Measurements from ENCODE around the gene PPP3CA. TPM values are rescaled to one million over a fixed set of nuclear protein-coding genes. Genes with fewer than 3 reads are reported as not detected.

The PPP3CA gene
- total RNA-seq, 1 donor: 64.4 TPM

DNA sequence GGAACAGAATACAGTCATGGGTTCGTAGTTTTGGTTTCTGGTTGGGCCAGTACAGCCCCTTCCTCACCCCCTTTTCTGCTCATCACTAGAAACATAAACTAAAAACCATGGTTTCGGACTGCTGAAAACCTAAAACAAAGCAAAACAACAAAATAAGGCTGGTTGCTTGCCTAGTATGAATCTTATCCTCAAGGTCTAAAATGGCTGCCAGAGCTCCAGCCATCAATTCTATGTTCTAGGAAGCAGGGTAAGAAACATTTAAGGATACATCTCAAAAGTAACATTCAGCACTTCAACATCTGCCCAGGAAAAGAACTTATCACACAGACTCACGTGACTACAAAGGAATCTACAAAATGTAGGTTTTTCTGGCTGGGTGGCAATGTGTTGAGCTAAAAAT lies 31.5 kb downstream of the PPP3CA start:
- no peak for DNase-seq (ENCODE audit: low read depth)
- no peak for TF ChIP-seq CTCF (IDR thresholded peaks at IDR 0.05; ENCODE audit: insufficient read depth, low read length)
- H3K4me3 ChIP-seq (ENCODE audit: low read depth, low read length): no peak overlapping the region

GRCh38 chr4:101315041-101315440 lies 32.3 kb downstream of the PPP3CA start:
- H3K4me3 ChIP-seq (ENCODE audit: low read depth, low read length): no peak overlapping the region
- no peak for DNase-seq (ENCODE audit: low read depth)
- TF ChIP-seq CTCF (IDR thresholded peaks at IDR 0.05; ENCODE audit: insufficient read depth, low read length): no peak

DNA sequence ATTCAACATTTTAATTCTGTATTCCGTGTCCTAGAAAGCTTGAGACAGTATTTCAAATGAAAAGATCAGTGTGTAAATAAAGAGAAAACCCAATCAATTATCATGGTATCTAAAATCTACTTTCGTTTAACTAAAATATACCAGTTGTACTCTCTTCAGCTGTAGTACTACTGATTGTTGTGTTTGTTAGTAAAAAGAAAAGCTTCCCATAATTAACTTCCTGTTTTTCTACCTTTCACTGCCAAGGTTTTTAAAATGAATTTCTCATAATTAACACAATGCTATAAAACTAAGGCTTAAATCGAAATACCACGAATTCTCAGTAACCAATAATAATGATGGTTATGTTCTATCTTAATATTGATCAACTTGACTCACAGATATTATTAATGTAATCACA lies 37.4 kb downstream of the PPP3CA start:
- no peak for DNase-seq (ENCODE audit: low read depth)
- no peak overlapping the region for H3K4me3 ChIP-seq (ENCODE audit: low read depth, low read length)
- TF ChIP-seq CTCF (IDR thresholded peaks at IDR 0.05; ENCODE audit: insufficient read depth, low read length): no peak

DNA sequence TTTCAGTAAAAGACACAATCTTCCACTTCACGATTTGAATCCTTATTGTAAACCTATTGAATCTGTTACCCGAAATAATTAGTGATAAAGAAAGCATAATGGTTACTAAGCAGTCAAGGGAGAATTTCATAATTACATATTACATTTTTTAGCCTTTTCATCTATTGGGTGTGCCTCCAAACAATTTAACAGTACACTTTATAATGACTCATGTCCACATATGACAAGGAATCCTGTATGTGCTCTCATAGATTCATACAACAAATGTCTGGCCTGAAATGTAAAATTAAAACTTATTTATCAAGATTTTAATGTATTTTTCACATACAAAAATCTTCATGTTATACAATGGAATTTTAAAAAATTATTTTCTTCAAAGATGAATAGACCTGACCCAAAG lies 39.4 kb downstream of the PPP3CA start:
- no peak overlapping the region for H3K4me3 ChIP-seq (ENCODE audit: low read depth, low read length)
- TF ChIP-seq CTCF (IDR thresholded peaks at IDR 0.05; ENCODE audit: insufficient read depth, low read length): no peak
- DNase-seq (ENCODE audit: low read depth): peak; percentile 16

DNA sequence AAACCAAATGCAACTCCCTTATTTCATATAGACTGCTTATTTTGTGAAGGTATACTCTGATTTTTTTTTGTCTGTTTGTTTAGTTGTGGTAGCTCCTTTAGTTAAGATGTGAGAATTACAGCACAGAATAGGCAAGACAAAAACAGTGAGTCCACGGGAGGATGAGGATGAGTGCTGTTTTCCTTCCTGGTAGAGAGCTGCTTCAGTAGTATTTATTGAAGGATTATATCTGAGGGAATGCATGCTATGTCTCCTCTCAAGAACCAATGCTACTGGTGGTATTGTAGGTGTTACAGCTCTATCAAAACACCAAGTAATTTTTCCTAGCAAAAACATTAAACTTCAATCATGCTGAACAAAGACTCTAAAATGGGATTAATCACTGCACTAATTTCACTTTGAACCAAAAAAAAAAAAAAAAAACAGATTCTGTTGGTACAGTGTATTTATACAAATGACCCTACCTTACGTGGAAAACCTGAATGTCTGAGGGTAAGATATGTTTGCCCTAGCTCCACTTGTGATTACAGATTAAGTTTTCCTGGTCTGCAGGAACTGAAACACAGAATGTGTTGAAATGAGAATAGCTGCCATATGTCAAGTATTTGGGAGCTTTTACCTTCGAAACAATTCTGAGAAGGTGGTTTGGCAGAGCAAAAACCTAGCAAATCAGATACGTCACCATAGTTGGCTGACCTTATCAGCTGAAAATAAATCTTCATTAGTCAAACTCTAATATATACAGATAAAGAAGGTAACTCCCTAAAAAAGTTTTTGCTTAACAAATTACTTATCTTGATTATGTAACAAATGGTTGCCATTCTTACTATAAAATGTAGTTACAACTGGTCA lies 40.3 kb downstream of the PPP3CA start:
- TF ChIP-seq CTCF (IDR thresholded peaks at IDR 0.05; ENCODE audit: insufficient read depth, low read length): no peak
- no peak overlapping the region for H3K4me3 ChIP-seq (ENCODE audit: low read depth, low read length)
- DNase-seq (ENCODE audit: low read depth): peak; percentile 74

DNA sequence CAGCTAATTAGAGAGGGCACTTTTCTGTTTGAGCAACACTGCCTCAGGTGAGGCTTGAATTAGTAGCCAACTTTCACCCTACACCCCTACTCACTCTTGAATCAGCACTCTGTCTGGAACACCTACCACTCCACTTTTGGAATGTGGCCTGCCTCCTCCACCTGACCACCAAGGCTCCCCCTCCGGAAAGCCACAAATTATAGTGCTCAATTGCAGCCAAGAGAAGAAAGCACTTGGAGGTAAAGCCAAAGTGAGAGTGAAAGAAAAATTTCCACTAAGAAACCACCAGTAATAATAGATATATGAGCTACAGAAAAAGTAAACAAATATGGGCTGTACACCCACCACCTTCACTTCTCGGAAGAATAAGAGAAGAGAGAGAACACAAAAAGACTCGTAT lies 41.1 kb downstream of the PPP3CA start:
- no peak overlapping the region for H3K4me3 ChIP-seq (ENCODE audit: low read depth, low read length)
- no peak for DNase-seq (ENCODE audit: low read depth)
- no peak for TF ChIP-seq CTCF (IDR thresholded peaks at IDR 0.05; ENCODE audit: insufficient read depth, low read length)

DNA sequence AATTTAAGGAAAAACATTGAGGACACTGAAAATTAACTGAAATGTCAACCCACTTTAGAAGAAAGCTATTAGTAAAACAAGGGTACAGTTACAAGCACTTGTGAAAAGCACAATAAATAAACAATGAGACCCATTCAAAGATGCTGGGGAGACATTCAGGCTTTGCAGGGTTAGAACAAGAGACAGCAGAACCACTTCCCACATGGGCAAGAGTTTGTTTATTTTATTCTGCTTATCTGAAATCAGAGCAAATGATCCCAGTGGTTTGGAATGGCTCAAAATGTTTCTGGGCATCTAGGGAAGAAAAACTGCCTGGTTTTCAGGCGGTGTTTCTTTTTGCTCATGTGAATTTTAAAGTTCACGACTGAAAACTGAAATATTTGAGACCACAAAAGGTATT lies 42.4 kb downstream of the PPP3CA start:
- peak; percentile 61 for DNase-seq (ENCODE audit: low read depth)
- TF ChIP-seq CTCF (IDR thresholded peaks at IDR 0.05; ENCODE audit: insufficient read depth, low read length): no peak
- no peak overlapping the region for H3K4me3 ChIP-seq (ENCODE audit: low read depth, low read length)

All from fibroblast of the aortic adventitia (primary cell).